ENCODE measurements around the gene SH3BP1.

DNA sequence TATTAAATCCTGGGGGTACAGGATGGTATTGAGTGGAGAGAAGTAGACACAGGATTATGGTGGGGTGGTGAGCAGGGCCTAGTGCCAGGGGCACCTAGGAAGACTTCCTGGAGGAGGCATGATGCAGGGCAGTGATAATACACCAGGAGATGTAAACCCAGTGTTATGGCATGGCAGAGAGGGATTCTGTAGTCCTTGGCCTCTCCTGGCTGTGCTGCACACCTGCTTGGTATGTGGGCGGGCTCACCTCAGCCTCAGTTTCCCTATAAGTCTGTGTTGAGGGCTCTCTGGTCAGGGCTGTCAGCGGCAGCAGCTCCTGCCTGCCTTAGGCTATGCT lies 21.2 kb downstream of the SH3BP1 start:
- no peak for TF ChIP-seq EZH2 (IDR thresholded peaks at IDR 0.05)
- TF ChIP-seq, protein P1, sequence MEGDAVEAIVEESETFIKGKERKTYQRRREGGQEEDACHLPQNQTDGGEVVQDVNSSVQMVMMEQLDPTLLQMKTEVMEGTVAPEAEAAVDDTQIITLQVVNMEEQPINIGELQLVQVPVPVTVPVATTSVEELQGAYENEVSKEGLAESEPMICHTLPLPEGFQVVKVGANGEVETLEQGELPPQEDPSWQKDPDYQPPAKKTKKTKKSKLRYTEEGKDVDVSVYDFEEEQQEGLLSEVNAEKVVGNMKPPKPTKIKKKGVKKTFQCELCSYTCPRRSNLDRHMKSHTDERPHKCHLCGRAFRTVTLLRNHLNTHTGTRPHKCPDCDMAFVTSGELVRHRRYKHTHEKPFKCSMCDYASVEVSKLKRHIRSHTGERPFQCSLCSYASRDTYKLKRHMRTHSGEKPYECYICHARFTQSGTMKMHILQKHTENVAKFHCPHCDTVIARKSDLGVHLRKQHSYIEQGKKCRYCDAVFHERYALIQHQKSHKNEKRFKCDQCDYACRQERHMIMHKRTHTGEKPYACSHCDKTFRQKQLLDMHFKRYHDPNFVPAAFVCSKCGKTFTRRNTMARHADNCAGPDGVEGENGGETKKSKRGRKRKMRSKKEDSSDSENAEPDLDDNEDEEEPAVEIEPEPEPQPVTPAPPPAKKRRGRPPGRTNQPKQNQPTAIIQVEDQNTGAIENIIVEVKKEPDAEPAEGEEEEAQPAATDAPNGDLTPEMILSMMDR (IDR thresholded peaks at IDR 0.05), result no peak
- no peak for TF ChIP-seq EZH2phosphoT487 (IDR thresholded peaks at IDR 0.05)
